ENCODE results near the gene SULT6B1.
"Not testable (repeated sequence)": the region's sequence is repeated elsewhere in the genome, so short reads cannot be mapped to it uniquely, and the experiment has no call there.

Gene SULT6B1

GRCh38 chr2:37188570-37188969 lies at the start of gene SULT6B1:
Gene SULT6B1 (minus strand): TSS chr2:37188670. CDS start chr2:37188640, 30 bp downstream.
- DNase-seq (ENCODE audit: low read depth, low spot score) = no peak
- in situ Hi-C loops (cut with HindIII; ENCODE audit: low sequenced_read_pairs) = no loop called here
- TF ChIP-seq CTCF (IDR thresholded peaks at IDR 0.05; ENCODE audit: low read depth, low read length) = no peak
- no peak within 1 kb of the TSS for H3K4me3 ChIP-seq (ENCODE audit: low read depth, low read length)

- no peak for TF ChIP-seq CTCF (IDR thresholded peaks at IDR 0.05; ENCODE audit: low read depth, low read length)
- peak overlapping the region; percentile 91 for H3K4me3 ChIP-seq (ENCODE audit: low read depth, low read length)
- DNase-seq (ENCODE audit: low read depth, low spot score) = peak; percentile 22
- in situ Hi-C loops (cut with HindIII; ENCODE audit: low sequenced_read_pairs) = no loop called here
Observed at GRCh38 chr2:37232131-37232933, 43.9 kb upstream of the SULT6B1 start.

GRCh38 chr2:37231241-37232130 lies 43.0 kb upstream of the SULT6B1 start, which contains the start of the genes CEBPZ and NDUFAF7:
Gene CEBPZ (minus strand): TSS chr2:37231596. CDS start chr2:37231567, 29 bp downstream.
Gene NDUFAF7 (plus strand): TSS chr2:37231658. CDS start chr2:37231706, 48 bp downstream.
- in situ Hi-C loops (cut with HindIII; ENCODE audit: low sequenced_read_pairs) = no loop called here
- no peak for TF ChIP-seq CTCF (IDR thresholded peaks at IDR 0.05; ENCODE audit: low read depth, low read length)

GRCh38 chr2:37230581-37230980 lies 42.1 kb upstream of the SULT6B1 start:
- no peak for TF ChIP-seq CTCF (IDR thresholded peaks at IDR 0.05; ENCODE audit: low read depth, low read length)
- in situ Hi-C loops (cut with HindIII; ENCODE audit: low sequenced_read_pairs) = no loop called here
- DNase-seq (ENCODE audit: low read depth, low spot score) = no peak
- H3K4me3 ChIP-seq (ENCODE audit: low read depth, low read length) = peak overlapping the region; percentile 91

More at GRCh38 chr2:37231241-37232130, 43.0 kb upstream of the SULT6B1 start, which contains the start of the genes CEBPZ and NDUFAF7:
- peak; percentile 94 for DNase-seq (ENCODE audit: low read depth, low spot score)
- H3K4me3 ChIP-seq (ENCODE audit: low read depth, low read length) = peak within 1 kb of the TSS; percentile 91

GRCh38 chr2:37228788-37229187 lies 40.3 kb upstream of the SULT6B1 start:
- no peak for TF ChIP-seq CTCF (IDR thresholded peaks at IDR 0.05; ENCODE audit: low read depth, low read length)
- in situ Hi-C loops (cut with HindIII; ENCODE audit: low sequenced_read_pairs) = no loop called here
- DNase-seq (ENCODE audit: low read depth, low spot score) = no peak
- no peak overlapping the region for H3K4me3 ChIP-seq (ENCODE audit: low read depth, low read length)

- DNase-seq (ENCODE audit: low read depth, low spot score) = no peak
- in situ Hi-C loops (cut with HindIII; ENCODE audit: low sequenced_read_pairs) = no loop called here
- no peak overlapping the region for H3K4me3 ChIP-seq (ENCODE audit: low read depth, low read length)
- TF ChIP-seq CTCF (IDR thresholded peaks at IDR 0.05; ENCODE audit: low read depth, low read length) = no peak
Observed at GRCh38 chr2:37226863-37227262, 38.4 kb upstream of the SULT6B1 start.

- H3K4me3 ChIP-seq (ENCODE audit: low read depth, low read length); in situ Hi-C loops (cut with HindIII; ENCODE audit: low sequenced_read_pairs); DNase-seq (ENCODE audit: low read depth, low spot score): not testable (repeated sequence)
Observed at GRCh38 chr2:37225129-37225528, 36.7 kb upstream of the SULT6B1 start.

Measured in astrocyte of the spinal cord (primary cell).